Fibroblast of skin of scalp (primary cell): Measurements from ENCODE around the gene CKAP2L.
"Not testable (repeated sequence)": the region's sequence is repeated elsewhere in the genome, so short reads cannot be mapped to it uniquely, and the experiment has no call there.

Experiments
- DNase-seq: peaks from one replicate; pipeline ENCODE4 v3.0.0-alpha.2; 2013

CKAP2L gene

GRCh38 chr2:112725545-112726457, 38.6 kb downstream of the CKAP2L start:
- no peak for DNase-seq

- no peak for DNase-seq
Measured at GRCh38 chr2:112724591-112725525, 39.6 kb downstream of the CKAP2L start.

GRCh38 chr2:112723995-112724394, 40.4 kb downstream of the CKAP2L start:
- DNase-seq = no peak

- DNase-seq = no peak
Measured at GRCh38 chr2:112723547-112723940, 40.9 kb downstream of the CKAP2L start.

- no peak for DNase-seq
Measured at GRCh38 chr2:112722816-112723546, 41.4 kb downstream of the CKAP2L start.

GRCh38 chr2:112721819-112722522, 42.4 kb downstream of the CKAP2L start:
- DNase-seq = no peak

- no peak for DNase-seq
Measured at GRCh38 chr2:112720785-112721184, 43.6 kb downstream of the CKAP2L start, which contains the start of gene NT5DC4. NT5DC4 (plus strand) TSS chr2:112721020; CDS start chr2:112721080, 60 bp downstream.

GRCh38 chr2:112718863-112719370, 45.5 kb downstream of the CKAP2L start:
- no peak for DNase-seq

GRCh38 chr2:112716826-112717352, 47.5 kb downstream of the CKAP2L start:
- not testable (repeated sequence) for DNase-seq

GRCh38 chr2:112716094-112716493, 48.3 kb downstream of the CKAP2L start:
- not testable (repeated sequence) for DNase-seq

GRCh38 chr2:112714836-112715631, 49.4 kb downstream of the CKAP2L start:
- DNase-seq = no peak

GRCh38 chr2:112714331-112714730, 50.1 kb downstream of the CKAP2L start:
- DNase-seq = no peak

GRCh38 chr2:112713926-112714325, 50.5 kb downstream of the CKAP2L start:
- no peak for DNase-seq

- DNase-seq = no peak
Measured at GRCh38 chr2:112713585-112713925, 50.9 kb downstream of the CKAP2L start.

GRCh38 chr2:112712903-112713584, 51.4 kb downstream of the CKAP2L start:
- DNase-seq = no peak

GRCh38 chr2:112712465-112712864, 51.9 kb downstream of the CKAP2L start:
- DNase-seq = no peak

- no peak for DNase-seq
Measured at GRCh38 chr2:112710956-112711750, 53.3 kb downstream of the CKAP2L start.

- no peak for DNase-seq
Measured at GRCh38 chr2:112709703-112710102, 54.7 kb downstream of the CKAP2L start.

GRCh38 chr2:112708968-112709367, 55.4 kb downstream of the CKAP2L start:
- no peak for DNase-seq
